GM21786 (cell line): ENCODE results near the gene TCF7L2.

Source experiments
- ATAC-seq: cut with Tn5 transposase; IDR thresholded peaks from one replicate; pipeline ENCODE4 v1.9.1; 2021; ENCODE audit not compliant: unreplicated experiment

TCF7L2 gene

DNA sequence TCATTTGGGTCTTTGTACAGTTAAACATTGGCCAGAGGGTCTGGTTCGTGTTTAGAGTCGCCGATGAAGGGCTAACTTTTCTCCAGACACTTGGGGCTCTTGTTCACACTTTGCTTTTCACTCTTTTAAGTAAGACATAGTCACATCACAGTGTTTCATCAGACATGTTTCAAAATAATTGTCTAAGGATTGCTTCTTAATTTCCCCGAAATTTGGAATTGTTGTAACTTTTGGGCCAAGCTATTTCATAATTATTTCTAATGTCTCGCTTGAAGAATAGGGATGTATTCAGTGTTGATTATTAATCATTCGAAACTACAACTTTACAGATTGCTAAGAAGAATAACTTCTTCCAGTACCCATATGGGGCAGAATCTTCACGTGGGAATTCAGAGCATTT, 92.8 kb downstream of the TCF7L2 start:
- no peak for ATAC-seq

DNA sequence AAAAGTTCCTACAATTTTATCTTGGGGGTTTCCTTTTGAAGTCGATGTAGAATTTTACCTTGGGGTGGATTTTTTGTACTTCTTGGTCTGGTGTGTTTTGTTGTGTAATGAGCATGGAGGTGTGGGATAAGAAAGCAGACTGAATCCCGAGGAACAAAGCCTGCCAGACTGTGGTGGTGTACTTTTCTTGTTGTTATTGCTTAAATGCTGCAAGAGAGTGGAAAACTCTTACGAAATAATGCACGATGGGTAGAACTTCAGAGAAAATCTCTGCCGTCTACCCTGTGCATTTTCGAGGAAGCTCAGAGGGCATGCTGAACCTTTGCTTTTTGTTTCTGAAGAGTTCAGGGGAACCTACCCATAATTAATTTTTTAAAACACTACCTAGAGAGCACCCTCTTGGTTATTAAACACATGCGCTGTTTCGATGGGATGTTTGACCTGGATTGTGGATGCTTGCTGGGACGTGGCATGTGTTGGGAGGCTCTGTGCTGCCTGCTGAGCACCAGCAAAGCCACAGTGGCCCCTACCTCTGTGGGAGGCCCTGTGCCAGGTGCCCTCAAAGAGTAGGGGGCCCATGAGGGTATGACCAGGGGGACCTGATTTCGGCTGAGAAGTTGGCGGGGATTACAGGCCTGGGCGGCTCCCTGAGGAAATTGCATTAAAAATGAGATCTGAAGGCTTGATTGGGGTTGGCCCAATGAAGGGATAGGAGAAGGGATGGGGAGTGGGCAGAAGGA, 94.1 kb downstream of the TCF7L2 start:
- ATAC-seq, result no peak

DNA sequence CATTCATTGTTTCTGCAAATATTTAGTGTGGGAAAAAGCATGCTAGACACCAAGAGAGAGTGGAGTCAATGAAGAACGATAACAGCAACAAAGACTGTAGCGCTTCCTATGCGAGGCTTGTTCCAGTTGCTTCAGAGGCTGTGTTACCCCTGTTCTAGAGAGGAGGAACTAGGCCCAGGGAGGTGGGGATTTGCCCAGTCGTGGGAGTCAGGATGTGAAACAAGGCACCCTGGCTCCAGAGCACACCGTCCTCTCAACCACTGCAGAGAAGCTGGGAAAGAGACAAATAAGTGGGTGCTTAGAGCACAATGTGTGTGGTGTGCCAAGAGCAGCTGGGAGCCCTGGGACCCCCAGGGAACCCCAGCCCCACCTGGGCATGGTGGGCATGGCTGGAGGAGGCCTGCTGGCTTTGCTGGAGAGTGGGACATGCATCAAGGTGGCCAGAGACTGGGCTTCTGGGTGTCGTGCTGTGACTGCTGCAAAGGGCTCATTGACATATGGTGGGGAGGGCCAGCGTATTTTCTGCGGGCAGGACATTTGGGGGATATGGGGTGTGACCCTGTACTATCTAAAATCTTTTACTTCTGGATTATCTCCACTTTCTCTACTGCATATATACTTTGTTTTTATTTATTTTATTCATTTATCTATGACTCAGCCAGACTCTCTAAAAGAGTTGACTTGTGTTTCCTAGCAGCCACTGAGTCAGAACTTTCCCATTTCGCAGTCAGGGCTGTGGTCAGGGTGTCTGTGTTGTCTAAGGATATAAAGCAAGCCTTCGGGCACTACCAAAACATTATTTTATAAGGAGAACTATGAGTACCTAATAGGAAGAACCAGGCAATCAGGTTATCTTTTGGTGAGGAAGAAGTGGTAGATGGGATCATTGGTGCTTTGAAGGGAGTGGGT, 95.4 kb downstream of the TCF7L2 start:
- ATAC-seq, result no peak

GRCh38 chr10:113047151-113047550, 97.1 kb downstream of the TCF7L2 start:
- no peak for ATAC-seq

GRCh38 chr10:113047605-113047962, 97.5 kb downstream of the TCF7L2 start:
- no peak for ATAC-seq

- ATAC-seq, result no peak
Observed at GRCh38 chr10:113047963-113048781, 98.1 kb downstream of the TCF7L2 start.

DNA sequence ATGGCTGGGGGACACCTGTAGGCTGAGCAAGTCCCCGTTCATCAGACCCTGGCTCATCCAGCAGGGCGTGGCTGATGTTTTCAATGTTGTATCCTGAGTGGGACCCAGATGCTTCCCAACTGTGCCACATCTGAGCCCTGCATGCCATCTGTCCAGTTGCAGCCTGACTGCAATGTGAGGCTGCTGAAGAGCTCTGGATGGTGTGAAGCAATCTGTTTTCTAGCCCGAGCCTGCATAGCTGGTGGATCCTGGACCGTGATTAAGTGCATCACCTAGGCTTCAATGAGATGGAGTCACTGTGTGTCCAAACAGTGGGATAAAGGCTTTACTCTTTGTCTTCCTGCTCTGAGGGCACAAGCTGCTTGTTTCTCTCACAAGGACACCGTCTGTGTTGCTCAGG, 99.8 kb downstream of the TCF7L2 start:
- no peak for ATAC-seq

- ATAC-seq, result no peak
Observed at GRCh38 chr10:113052076-113052830, 102.2 kb downstream of the TCF7L2 start.

DNA sequence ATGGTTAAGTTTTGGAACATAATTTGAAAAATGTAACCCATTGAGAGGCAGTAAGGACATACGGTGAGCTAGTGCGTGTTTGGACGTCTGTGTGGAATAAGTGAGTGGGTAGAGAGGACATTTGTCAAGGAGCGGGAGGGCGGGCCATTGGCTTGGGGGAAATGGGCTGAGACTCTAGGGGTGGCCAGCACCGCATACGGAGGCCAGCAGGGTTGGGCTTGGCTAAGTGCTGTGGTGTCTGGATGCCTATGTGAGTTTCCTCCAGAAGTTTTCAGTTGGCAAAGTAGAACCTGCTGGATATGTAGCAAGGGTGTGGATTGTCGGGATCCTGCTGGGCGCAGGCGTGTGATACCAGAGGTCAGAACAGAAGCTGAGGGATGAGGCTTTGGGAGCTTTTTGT, 103.0 kb downstream of the TCF7L2 start:
- ATAC-seq, result no peak

- ATAC-seq, result no peak
Observed at GRCh38 chr10:113053881-113054280, 103.8 kb downstream of the TCF7L2 start.

GRCh38 chr10:113055458-113055857, 105.4 kb downstream of the TCF7L2 start:
- no peak for ATAC-seq

GRCh38 chr10:113056030-113056429, 106.0 kb downstream of the TCF7L2 start:
- ATAC-seq, result no peak

- ATAC-seq, result no peak
Observed at GRCh38 chr10:113056441-113057021, 106.5 kb downstream of the TCF7L2 start.

- no peak for ATAC-seq
Observed at GRCh38 chr10:113057948-113058522, 108.0 kb downstream of the TCF7L2 start.

- no peak for ATAC-seq
Observed at GRCh38 chr10:113058523-113059370, 108.7 kb downstream of the TCF7L2 start.

DNA sequence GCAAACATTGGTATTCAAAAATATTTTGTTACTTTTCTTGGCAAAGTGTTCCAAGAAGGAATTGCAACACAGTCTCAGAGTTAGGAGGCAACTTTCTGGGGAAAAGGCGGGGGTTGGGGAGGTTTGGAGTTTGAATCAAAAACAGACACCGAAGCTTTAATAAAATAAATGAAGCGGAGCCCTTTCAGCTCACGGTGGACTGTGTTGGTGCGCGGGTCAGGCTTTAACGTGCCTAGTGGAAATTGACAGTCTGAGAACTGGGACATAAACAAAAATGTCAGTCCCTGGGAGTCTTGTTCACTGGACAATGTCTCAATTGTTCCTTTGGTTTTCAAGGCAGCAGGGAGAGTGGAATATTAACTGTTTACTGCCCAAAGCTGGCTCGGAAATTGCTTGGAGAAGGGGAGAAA, 109.3 kb downstream of the TCF7L2 start:
- ATAC-seq, result no peak

- ATAC-seq, result no peak
Observed at GRCh38 chr10:113060201-113061053, 110.4 kb downstream of the TCF7L2 start.

- ATAC-seq, result no peak
Observed at GRCh38 chr10:113061054-113061430, 111.0 kb downstream of the TCF7L2 start.
